ENCODE data around the gene CST4.
"Not testable (repeated sequence)": the region's sequence is repeated elsewhere in the genome, so short reads cannot be mapped to it uniquely, and the experiment has no call there.

Gene CST4

GRCh38 chr20:23687986-23688385, 852 bp downstream of the CST4 start:
- no peak for DNase-seq (ENCODE audit: low read depth in 2 of 2)

GRCh38 chr20:23686046-23686750, 2.6 kb downstream of the CST4 start:
- no peak for DNase-seq (ENCODE audit: low read depth in 2 of 2)

GRCh38 chr20:23685529-23685896, 3.3 kb downstream of the CST4 start:
- DNase-seq (ENCODE audit: low read depth in 2 of 2) = not testable (repeated sequence)

- no peak for DNase-seq (ENCODE audit: low read depth in 2 of 2)
These were observed 4.6 kb downstream of the CST4 start for GRCh38 chr20:23684261-23684660.

- DNase-seq (ENCODE audit: low read depth in 2 of 2) = no peak
These were observed 5.0 kb downstream of the CST4 start for GRCh38 chr20:23683807-23684206.

- no peak for DNase-seq (ENCODE audit: low read depth in 2 of 2)
These were observed 5.6 kb downstream of the CST4 start for GRCh38 chr20:23683281-23683680.

- no peak for DNase-seq (ENCODE audit: low read depth in 2 of 2)
These were observed 8.7 kb downstream of the CST4 start for GRCh38 chr20:23680146-23680545.

- no peak for DNase-seq (ENCODE audit: low read depth in 2 of 2)
These were observed 9.4 kb downstream of the CST4 start for GRCh38 chr20:23679133-23680092.

- no peak for DNase-seq (ENCODE audit: low read depth in 2 of 2)
These were observed 15.6 kb downstream of the CST4 start for GRCh38 chr20:23673209-23673608.

GRCh38 chr20:23672158-23672557, 16.7 kb downstream of the CST4 start:
- DNase-seq (ENCODE audit: low read depth in 2 of 2) = no peak

- no peak for DNase-seq (ENCODE audit: low read depth in 2 of 2)
These were observed 17.4 kb downstream of the CST4 start for GRCh38 chr20:23671479-23671878.

- no peak for DNase-seq (ENCODE audit: low read depth in 2 of 2)
These were observed 18.5 kb downstream of the CST4 start for GRCh38 chr20:23670361-23670760.

GRCh38 chr20:23669866-23670265, 19.0 kb downstream of the CST4 start:
- no peak for DNase-seq (ENCODE audit: low read depth in 2 of 2)

- no peak for DNase-seq (ENCODE audit: low read depth in 2 of 2)
These were observed 19.5 kb downstream of the CST4 start for GRCh38 chr20:23669327-23669726.

GRCh38 chr20:23668477-23668951, 20.3 kb downstream of the CST4 start:
- peak; percentile 8 to 20 for DNase-seq (ENCODE audit: low read depth in 2 of 2)

GRCh38 chr20:23667666-23668065, 21.2 kb downstream of the CST4 start:
- DNase-seq (ENCODE audit: low read depth in 2 of 2) = no peak

GRCh38 chr20:23666698-23667097, 22.1 kb downstream of the CST4 start:
- no peak for DNase-seq (ENCODE audit: low read depth in 2 of 2)

- DNase-seq (ENCODE audit: low read depth in 2 of 2) = no peak
These were observed 22.6 kb downstream of the CST4 start for GRCh38 chr20:23666189-23666588.

- no peak for DNase-seq (ENCODE audit: low read depth in 2 of 2)
These were observed 23.9 kb downstream of the CST4 start for GRCh38 chr20:23664954-23665353.

- DNase-seq (ENCODE audit: low read depth in 2 of 2) = not testable (repeated sequence)
These were observed 24.8 kb downstream of the CST4 start for GRCh38 chr20:23664046-23664445.

- no peak for DNase-seq (ENCODE audit: low read depth in 2 of 2)
These were observed 25.7 kb downstream of the CST4 start for GRCh38 chr20:23663180-23663579.

- DNase-seq (ENCODE audit: low read depth in 2 of 2) = no peak
These were observed 26.5 kb downstream of the CST4 start for GRCh38 chr20:23662276-23662870.
